Measurements from ENCODE around the gene TSEN54. TPM values are rescaled to one million over a fixed set of nuclear protein-coding genes. Genes with fewer than 3 reads are reported as not detected.
A peak's percentile ranks its signal among the peaks of the same experiment; 100 is the strongest.

The TSEN54 gene
- total RNA-seq, 1 donor from 2014 or later, result 8.9 TPM

- DNase-seq (ENCODE audit: low read depth in 2 of 2), result no peak
These were observed 26.5 kb downstream of the TSEN54 start for GRCh38 chr17:75542728-75543336.

- no peak for DNase-seq (ENCODE audit: low read depth in 2 of 2)
These were observed 27.9 kb downstream of the TSEN54 start for GRCh38 chr17:75544250-75544649.

- DNase-seq (ENCODE audit: low read depth in 2 of 2), result no peak
These were observed 29.9 kb downstream of the TSEN54 start for GRCh38 chr17:75546181-75546580.

GRCh38 chr17:75547091-75547490 lies 30.8 kb downstream of the TSEN54 start:
- no peak for DNase-seq (ENCODE audit: low read depth in 2 of 2)

GRCh38 chr17:75548813-75549212 lies 32.5 kb downstream of the TSEN54 start:
- DNase-seq (ENCODE audit: low read depth in 2 of 2), result no peak

GRCh38 chr17:75549246-75550138 lies 33.2 kb downstream of the TSEN54 start:
- no peak for DNase-seq (ENCODE audit: low read depth in 2 of 2)

GRCh38 chr17:75550139-75550465 lies 33.8 kb downstream of the TSEN54 start:
- no peak for DNase-seq (ENCODE audit: low read depth in 2 of 2)

- no peak for DNase-seq (ENCODE audit: low read depth in 2 of 2)
These were observed 34.9 kb downstream of the TSEN54 start for GRCh38 chr17:75551266-75551665.

- DNase-seq (ENCODE audit: low read depth in 2 of 2), result no peak
These were observed 36.3 kb downstream of the TSEN54 start for GRCh38 chr17:75552425-75553294.

GRCh38 chr17:75553295-75554110 lies 37.2 kb downstream of the TSEN54 start:
- no peak for DNase-seq (ENCODE audit: low read depth in 2 of 2)

GRCh38 chr17:75555679-75556153 lies 39.4 kb downstream of the TSEN54 start:
- DNase-seq (ENCODE audit: low read depth in 2 of 2), result no peak

- peak in 1 of 2 donors; percentile 21 for DNase-seq (ENCODE audit: low read depth in 2 of 2)
These were observed 40.9 kb downstream of the TSEN54 start for GRCh38 chr17:75557075-75557851.

- DNase-seq (ENCODE audit: low read depth in 2 of 2), result no peak
These were observed 41.7 kb downstream of the TSEN54 start for GRCh38 chr17:75557852-75558665.

GRCh38 chr17:75558666-75559530 lies 42.6 kb downstream of the TSEN54 start:
- no peak for DNase-seq (ENCODE audit: low read depth in 2 of 2)

GRCh38 chr17:75559958-75560533 lies 43.7 kb downstream of the TSEN54 start:
- DNase-seq (ENCODE audit: low read depth in 2 of 2), result no peak

- DNase-seq (ENCODE audit: low read depth in 2 of 2), result no peak
These were observed 45.7 kb downstream of the TSEN54 start for GRCh38 chr17:75561927-75562603.

- DNase-seq (ENCODE audit: low read depth in 2 of 2), result no peak
These were observed 46.9 kb downstream of the TSEN54 start for GRCh38 chr17:75563063-75563758.
